Measurements from ENCODE around the gene ASB6.
"Not testable (repeated sequence)": the region's sequence is repeated elsewhere in the genome, so short reads cannot be mapped to it uniquely, and the experiment has no call there.

ASB6 gene

GRCh38 chr9:129606161-129607026 is 35.6 kb downstream of the ASB6 start:
- DNase-seq (ENCODE audit: low spot score) = no peak

GRCh38 chr9:129604766-129605163 is 37.2 kb downstream of the ASB6 start:
- no peak for DNase-seq (ENCODE audit: low spot score)

- no peak for DNase-seq (ENCODE audit: low spot score)
Observed at GRCh38 chr9:129604056-129604765, 37.7 kb downstream of the ASB6 start.

GRCh38 chr9:129602598-129603415 is 39.1 kb downstream of the ASB6 start:
- no peak for DNase-seq (ENCODE audit: low spot score)

- DNase-seq (ENCODE audit: low spot score) = no peak
Observed at GRCh38 chr9:129601082-129601674, 40.8 kb downstream of the ASB6 start.

- no peak for DNase-seq (ENCODE audit: low spot score)
Observed at GRCh38 chr9:129598089-129598596, 43.8 kb downstream of the ASB6 start.

- DNase-seq (ENCODE audit: low spot score) = peak; percentile 66
Observed at GRCh38 chr9:129597355-129598088, 44.4 kb downstream of the ASB6 start.

- peak; percentile 67 for DNase-seq (ENCODE audit: low spot score)
Observed at GRCh38 chr9:129596541-129597331, 45.2 kb downstream of the ASB6 start.

GRCh38 chr9:129595903-129596540 is 45.9 kb downstream of the ASB6 start:
- no peak for DNase-seq (ENCODE audit: low spot score)

GRCh38 chr9:129595311-129595741 is 46.6 kb downstream of the ASB6 start:
- DNase-seq (ENCODE audit: low spot score) = no peak

- DNase-seq (ENCODE audit: low spot score) = no peak
Observed at GRCh38 chr9:129594632-129595031, 47.3 kb downstream of the ASB6 start.

GRCh38 chr9:129592790-129593189 is 49.2 kb downstream of the ASB6 start:
- DNase-seq (ENCODE audit: low spot score) = not testable (repeated sequence)

GRCh38 chr9:129591916-129592315 is 50.0 kb downstream of the ASB6 start:
- DNase-seq (ENCODE audit: low spot score) = no peak

GRCh38 chr9:129590466-129590865 is 51.5 kb downstream of the ASB6 start:
- DNase-seq (ENCODE audit: low spot score) = no peak

- no peak for DNase-seq (ENCODE audit: low spot score)
Observed at GRCh38 chr9:129587487-129588262, 54.3 kb downstream of the ASB6 start.

GRCh38 chr9:129586685-129587084 is 55.3 kb downstream of the ASB6 start:
- DNase-seq (ENCODE audit: low spot score) = no peak

GRCh38 chr9:129586245-129586644 is 55.7 kb downstream of the ASB6 start:
- no peak for DNase-seq (ENCODE audit: low spot score)

GRCh38 chr9:129585352-129585751 is 56.6 kb downstream of the ASB6 start:
- no peak for DNase-seq (ENCODE audit: low spot score)
